22Rv1 (cell line): ENCODE measurements around the gene MERTK.

Experiments
- ZFX ChIP-seq: fragments of 450-650 bp; IDR thresholded peaks from 2 replicates; pipeline ENCODE4 v1.6.1; 2017; ENCODE audit warnings: antibody characterized with exemption, borderline replicate concordance
- TF ChIP-seq, protein P1 (sequence below): fragments of 450-650 bp; IDR thresholded peaks from 2 replicates; pipeline ENCODE4 v1.5.1; 2017; ENCODE audit warnings: mild to moderate bottlenecking

DNA sequence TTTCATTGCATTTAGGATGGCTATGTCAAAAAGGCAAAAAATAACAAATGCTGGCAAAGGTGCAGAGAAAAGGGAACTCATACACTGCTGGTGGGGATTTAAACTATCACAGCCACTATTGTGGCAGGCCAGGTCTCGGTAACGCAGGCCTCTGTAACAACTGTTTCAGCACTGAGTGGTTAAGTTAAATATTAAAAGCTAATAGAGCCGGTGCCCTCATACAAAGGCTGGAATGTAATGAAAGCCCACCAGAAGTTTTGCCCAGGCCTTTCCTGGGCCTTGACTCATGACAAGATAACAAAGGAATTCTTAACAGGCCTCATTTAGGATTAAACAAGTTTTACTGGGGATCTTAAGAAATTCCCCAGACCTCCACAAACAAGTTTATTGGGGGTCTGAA lies 10.7 kb downstream of the MERTK start:
- TF ChIP-seq, protein P1, sequence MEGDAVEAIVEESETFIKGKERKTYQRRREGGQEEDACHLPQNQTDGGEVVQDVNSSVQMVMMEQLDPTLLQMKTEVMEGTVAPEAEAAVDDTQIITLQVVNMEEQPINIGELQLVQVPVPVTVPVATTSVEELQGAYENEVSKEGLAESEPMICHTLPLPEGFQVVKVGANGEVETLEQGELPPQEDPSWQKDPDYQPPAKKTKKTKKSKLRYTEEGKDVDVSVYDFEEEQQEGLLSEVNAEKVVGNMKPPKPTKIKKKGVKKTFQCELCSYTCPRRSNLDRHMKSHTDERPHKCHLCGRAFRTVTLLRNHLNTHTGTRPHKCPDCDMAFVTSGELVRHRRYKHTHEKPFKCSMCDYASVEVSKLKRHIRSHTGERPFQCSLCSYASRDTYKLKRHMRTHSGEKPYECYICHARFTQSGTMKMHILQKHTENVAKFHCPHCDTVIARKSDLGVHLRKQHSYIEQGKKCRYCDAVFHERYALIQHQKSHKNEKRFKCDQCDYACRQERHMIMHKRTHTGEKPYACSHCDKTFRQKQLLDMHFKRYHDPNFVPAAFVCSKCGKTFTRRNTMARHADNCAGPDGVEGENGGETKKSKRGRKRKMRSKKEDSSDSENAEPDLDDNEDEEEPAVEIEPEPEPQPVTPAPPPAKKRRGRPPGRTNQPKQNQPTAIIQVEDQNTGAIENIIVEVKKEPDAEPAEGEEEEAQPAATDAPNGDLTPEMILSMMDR = no peak
- TF ChIP-seq ZFX = no peak
